NK-92 (cell line): Measurements from ENCODE around the gene PPT1.

ENCODE experiments used
- DNase-seq: peaks from one replicate; lab custom pipeline; 2025; ENCODE audit not compliant: unreplicated experiment; lab: John Stamatoyannopoulos, UW

PPT1 gene

GRCh38 chr1:40032240-40032891 is 64.7 kb downstream of the PPT1 start:
- DNase-seq: no peak

GRCh38 chr1:40030528-40031135 is 66.4 kb downstream of the PPT1 start:
- DNase-seq: no peak

GRCh38 chr1:40029608-40030007 is 67.4 kb downstream of the PPT1 start:
- DNase-seq: no peak

- DNase-seq: no peak
Observed at GRCh38 chr1:40027647-40028046, 69.4 kb downstream of the PPT1 start.

- no peak for DNase-seq
Observed at GRCh38 chr1:40024671-40025070, 72.4 kb downstream of the PPT1 start.

GRCh38 chr1:40023379-40023944 is 73.6 kb downstream of the PPT1 start:
- DNase-seq: no peak
